HG03108 (cell line): Measurements from ENCODE around the gene EYS.
"Not testable (repeated sequence)": the region's sequence is repeated elsewhere in the genome, so short reads cannot be mapped to it uniquely, and the experiment has no call there.

ENCODE experiments used
- ATAC-seq: cut with Tn5 transposase; IDR thresholded peaks from one replicate; pipeline ENCODE4 v1.9.1; 2021; ENCODE audit warnings: moderate library complexity; ENCODE audit not compliant: unreplicated experiment

Gene EYS

GRCh38 chr6:64013011-64013410 is 1694.0 kb downstream of the EYS start:
- ATAC-seq = no peak

- no peak for ATAC-seq
Measured at GRCh38 chr6:64012351-64013001, 1694.5 kb downstream of the EYS start.

- no peak for ATAC-seq
Measured at GRCh38 chr6:64010666-64011065, 1696.4 kb downstream of the EYS start.

GRCh38 chr6:64010010-64010409 is 1697.0 kb downstream of the EYS start:
- no peak for ATAC-seq

- ATAC-seq = no peak
Measured at GRCh38 chr6:64006246-64006645, 1700.8 kb downstream of the EYS start.

- ATAC-seq = no peak
Measured at GRCh38 chr6:64000818-64001491, 1706.1 kb downstream of the EYS start.

GRCh38 chr6:63999613-64000012 is 1707.4 kb downstream of the EYS start:
- ATAC-seq = no peak

- ATAC-seq = no peak
Measured at GRCh38 chr6:63998991-63999390, 1708.0 kb downstream of the EYS start.

- ATAC-seq = no peak
Measured at GRCh38 chr6:63997734-63998133, 1709.3 kb downstream of the EYS start.

- no peak for ATAC-seq
Measured at GRCh38 chr6:63997221-63997620, 1709.8 kb downstream of the EYS start.

- ATAC-seq = no peak
Measured at GRCh38 chr6:63985223-63985622, 1721.8 kb downstream of the EYS start.

GRCh38 chr6:63975699-63976098 is 1731.3 kb downstream of the EYS start:
- no peak for ATAC-seq

- ATAC-seq = no peak
Measured at GRCh38 chr6:63968650-63969049, 1738.4 kb downstream of the EYS start.

- ATAC-seq = no peak
Measured at GRCh38 chr6:63964366-63964765, 1742.7 kb downstream of the EYS start.

- ATAC-seq = no peak
Measured at GRCh38 chr6:63963769-63964315, 1743.2 kb downstream of the EYS start.

- not testable (repeated sequence) for ATAC-seq
Measured at GRCh38 chr6:63953336-63954021, 1753.5 kb downstream of the EYS start.

- no peak for ATAC-seq
Measured at GRCh38 chr6:63947792-63948529, 1759.1 kb downstream of the EYS start.

- no peak for ATAC-seq
Measured at GRCh38 chr6:63945987-63946386, 1761.0 kb downstream of the EYS start.

- no peak for ATAC-seq
Measured at GRCh38 chr6:63943826-63944225, 1763.2 kb downstream of the EYS start.

GRCh38 chr6:63941747-63942470 is 1765.1 kb downstream of the EYS start:
- no peak for ATAC-seq

GRCh38 chr6:63940056-63940455 is 1767.0 kb downstream of the EYS start:
- no peak for ATAC-seq
